AG08395 (cell line): ENCODE measurements around the gene MACF1.
A peak's percentile ranks its signal among the peaks of the same experiment; 100 is the strongest.
"Not testable (repeated sequence)": the region's sequence is repeated elsewhere in the genome, so short reads cannot be mapped to it uniquely, and the experiment has no call there.

Experiments
- DNase-seq: peaks from one replicate; pipeline ENCODE4 v3.0.0; 2012; ENCODE audit warnings: mixed read lengths, low spot score

Gene MACF1

GRCh38 chr1:39462074-39462473 is 257.6 kb downstream of the MACF1 start:
- peak; percentile 26 for DNase-seq

DNA sequence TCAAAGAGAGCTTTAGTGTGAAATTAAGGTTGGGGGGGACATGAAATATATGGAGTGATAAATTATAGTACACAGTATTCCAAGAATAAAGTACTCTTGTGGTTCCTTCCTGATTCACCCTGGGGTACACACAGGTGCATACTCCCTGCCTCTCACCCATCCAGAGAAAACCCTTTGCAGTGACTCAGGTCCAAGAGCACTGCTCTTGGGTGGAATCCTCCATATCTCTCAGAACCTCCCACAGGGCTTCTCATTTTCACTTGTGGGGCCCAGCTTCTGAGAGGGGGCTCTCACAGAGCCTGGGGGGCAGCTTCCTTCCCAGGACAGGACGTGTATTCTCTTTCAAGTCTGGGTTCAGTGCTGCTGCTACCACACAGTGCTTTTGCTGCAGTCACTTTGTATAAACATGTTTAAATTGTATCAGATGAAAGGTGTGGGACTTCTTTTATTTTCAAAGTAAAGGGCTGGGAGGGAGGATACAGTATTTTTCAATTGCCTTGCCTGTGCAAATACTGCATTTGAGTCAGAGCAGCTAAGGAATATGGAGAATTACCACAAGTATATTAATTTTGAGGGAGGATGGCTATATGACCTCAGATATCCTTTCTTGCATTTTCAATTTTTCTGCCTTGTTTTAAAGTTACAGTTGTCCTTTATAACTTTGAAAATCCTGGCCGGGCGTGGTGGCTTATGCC is 262.1 kb downstream of the MACF1 start:
- DNase-seq, result no peak

GRCh38 chr1:39467108-39467720 is 262.7 kb downstream of the MACF1 start:
- DNase-seq, result not testable (repeated sequence)

DNA sequence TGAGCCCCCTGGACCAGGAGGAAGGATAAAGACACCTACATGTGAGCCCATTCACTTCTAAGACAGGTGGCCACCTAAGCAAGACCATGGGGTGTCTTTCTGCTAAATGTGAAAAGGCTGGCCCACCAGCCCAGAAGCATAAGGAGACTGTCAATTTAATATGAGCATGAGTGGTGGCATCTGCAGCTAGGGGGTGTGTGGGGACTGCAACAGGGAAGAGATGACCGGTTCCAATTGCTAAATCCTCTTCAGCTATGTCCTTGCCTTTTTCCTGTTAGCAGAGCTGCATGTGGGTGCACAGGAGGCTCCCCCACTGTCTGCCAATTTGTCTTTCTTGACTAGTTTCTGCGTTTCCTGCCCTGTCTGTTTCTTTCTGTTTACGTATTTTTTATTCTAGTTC is 264.7 kb downstream of the MACF1 start:
- no peak for DNase-seq

- DNase-seq, result no peak
Measured at GRCh38 chr1:39470040-39470439, 265.5 kb downstream of the MACF1 start.

- no peak for DNase-seq
Measured at GRCh38 chr1:39472826-39473225, 268.3 kb downstream of the MACF1 start.

GRCh38 chr1:39473324-39473723 is 268.8 kb downstream of the MACF1 start:
- no peak for DNase-seq

GRCh38 chr1:39474810-39475209 is 270.3 kb downstream of the MACF1 start:
- no peak for DNase-seq

GRCh38 chr1:39475551-39475950 is 271.1 kb downstream of the MACF1 start:
- not testable (repeated sequence) for DNase-seq

GRCh38 chr1:39478126-39478915 is 273.8 kb downstream of the MACF1 start:
- DNase-seq, result no peak

GRCh38 chr1:39481289-39481688 is 276.8 kb downstream of the MACF1 start:
- DNase-seq, result no peak

GRCh38 chr1:39483276-39483675 is 278.8 kb downstream of the MACF1 start:
- no peak for DNase-seq

DNA sequence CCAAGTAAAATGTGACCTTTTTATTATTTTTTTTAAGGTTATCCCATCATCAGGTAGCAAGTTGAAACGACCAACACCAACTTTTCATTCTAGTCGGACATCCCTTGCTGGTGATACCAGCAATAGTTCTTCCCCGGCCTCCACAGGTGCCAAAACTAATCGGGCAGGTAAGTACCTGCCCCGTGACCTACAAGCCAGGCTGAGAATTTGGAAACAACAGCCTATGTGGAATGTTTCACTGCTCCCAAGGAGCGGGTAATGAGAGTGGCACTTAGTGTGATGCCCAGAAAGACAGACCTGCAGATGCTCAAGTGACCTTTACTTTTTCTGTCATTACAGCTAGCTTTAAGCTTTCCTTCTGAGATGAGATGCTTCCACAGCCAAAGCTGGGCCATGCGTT is 280.1 kb downstream of the MACF1 start:
- no peak for DNase-seq

GRCh38 chr1:39485046-39485803 is 280.7 kb downstream of the MACF1 start:
- no peak for DNase-seq

DNA sequence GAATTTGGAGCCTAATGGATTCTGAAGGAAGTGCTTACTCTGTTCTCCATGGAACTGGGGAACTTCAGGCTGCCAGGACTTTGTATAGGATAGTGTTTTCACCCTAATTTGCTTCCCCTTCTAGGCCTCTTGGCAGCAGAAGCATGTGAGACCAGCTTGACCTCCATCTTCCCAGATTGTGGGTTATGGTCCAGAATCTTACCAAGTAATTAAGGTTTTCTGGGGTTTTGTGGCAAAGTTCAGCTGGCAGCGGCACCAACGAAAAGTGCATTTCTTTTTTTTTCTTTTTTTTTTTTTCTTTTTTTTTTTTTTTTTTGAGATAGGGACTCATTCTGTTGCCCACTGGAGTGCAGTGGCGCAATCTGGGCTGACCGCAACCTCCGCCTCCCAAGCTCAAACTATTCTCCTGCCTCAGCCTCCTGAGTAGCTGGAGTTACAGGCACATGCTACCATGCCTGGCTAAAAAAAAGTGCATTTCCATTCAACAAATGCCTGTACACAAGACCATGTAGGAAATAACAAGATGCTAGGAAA is 283.6 kb downstream of the MACF1 start:
- DNase-seq, result no peak

DNA sequence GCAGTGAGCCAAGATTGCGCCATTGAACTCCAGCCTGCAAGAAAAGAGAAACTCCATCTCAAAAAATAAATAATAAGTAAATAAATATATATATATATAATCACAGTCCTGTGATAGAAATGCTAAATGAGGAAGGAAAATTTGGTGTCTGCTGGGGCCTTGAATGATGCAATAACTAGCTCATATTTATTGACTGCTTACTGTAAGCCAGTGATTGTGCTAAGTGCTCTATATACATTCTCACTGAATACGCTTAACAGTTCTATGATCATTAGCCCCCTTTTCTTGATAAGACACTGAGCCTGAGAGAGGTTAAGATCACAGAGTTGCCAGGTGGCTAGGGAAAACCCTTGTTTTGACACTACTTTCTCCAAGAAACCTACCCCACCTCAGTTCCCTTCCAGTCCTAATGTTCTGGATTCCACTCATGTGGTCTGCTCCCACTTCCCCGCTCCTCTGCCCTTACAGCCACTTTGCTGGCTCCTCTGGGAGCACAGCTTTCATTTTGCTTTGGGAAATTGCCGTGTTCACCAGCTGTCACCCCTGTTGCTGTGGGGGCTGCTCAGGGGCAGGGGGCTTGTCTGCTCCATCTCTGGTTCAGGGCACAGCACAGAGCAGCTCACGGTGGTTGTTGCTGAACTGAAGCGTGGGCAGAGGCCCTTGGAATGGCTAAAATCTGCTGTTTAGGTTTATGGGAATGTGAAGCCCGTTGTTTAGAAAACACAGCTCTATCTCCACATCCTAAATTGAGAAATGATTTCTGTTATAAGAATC is 284.5 kb downstream of the MACF1 start:
- DNase-seq, result no peak

DNA sequence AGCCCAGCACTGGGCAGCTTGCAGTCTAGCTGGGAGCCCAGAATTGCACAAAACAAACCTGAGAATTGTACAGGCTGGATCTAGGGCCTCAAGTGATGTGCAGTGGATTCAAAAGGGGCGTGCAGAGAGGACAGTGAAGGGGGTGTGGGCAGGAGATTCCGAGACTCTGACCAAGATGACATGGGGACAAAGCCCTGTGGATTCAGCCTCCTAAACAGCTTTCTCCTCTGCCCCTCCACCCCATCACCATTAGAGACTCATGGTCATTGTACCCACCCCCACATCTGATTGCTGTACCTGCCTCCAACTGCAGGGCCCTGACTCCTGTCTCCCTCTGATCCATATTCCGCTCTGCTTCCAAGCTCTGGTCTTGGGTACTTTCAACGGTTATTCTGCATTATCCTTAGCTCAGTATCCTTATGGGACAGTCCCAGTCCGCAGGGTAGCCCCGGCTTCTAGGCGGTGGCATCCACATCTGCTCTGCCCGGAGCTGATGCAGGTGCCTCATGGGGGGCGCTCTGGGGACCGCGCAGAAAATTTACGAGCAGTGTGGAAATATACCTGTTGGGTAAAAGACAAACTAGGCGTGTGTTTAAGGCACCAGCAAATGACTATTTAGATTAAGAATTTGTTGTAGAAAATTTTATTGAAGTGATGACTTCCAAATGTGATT is 285.2 kb downstream of the MACF1 start:
- DNase-seq, result no peak

DNA sequence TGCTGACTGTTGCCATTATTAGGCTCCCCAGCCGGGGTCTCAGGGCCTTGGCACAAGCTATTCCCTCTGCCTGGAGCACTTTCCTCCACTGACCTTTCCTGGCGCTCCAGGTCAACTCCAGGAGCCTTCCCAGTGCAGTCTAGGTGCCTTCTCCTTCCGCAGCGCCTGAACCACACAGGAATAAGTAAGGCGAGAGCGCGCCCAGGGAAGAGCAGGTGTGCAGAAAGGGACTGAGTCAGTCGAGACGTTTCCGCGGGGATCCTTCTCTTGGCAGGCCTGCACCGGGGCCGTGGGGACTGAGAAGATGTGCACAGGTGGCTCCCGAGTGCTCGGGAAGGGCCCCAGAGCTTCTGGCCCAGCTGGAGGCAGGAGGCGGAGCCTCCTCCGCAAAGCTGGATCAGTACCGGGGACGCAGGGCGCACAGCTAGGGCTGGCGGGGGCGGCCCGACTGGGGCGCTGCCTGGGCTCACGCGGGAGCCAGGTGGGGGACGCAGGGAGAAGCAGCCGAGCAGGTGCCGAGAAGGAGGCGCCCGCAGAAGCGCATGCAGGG is 286.2 kb downstream of the MACF1 start:
- DNase-seq, result no peak

GRCh38 chr1:39491146-39491921 is 286.8 kb downstream of the MACF1 start, which contains the start of gene BMP8A:
TSS of gene BMP8A (plus strand) at chr1:39491636. CDS start at chr1:39491992, 356 bp downstream.
- DNase-seq, result peak; percentile 74
